ENCODE data around the gene NEK11. TPM values are rescaled to one million over a fixed set of nuclear protein-coding genes. Genes with fewer than 3 reads are reported as not detected.

NEK11 gene
- total RNA-seq, 1 experiment from 2014 or later, result 5.0 TPM

DNA sequence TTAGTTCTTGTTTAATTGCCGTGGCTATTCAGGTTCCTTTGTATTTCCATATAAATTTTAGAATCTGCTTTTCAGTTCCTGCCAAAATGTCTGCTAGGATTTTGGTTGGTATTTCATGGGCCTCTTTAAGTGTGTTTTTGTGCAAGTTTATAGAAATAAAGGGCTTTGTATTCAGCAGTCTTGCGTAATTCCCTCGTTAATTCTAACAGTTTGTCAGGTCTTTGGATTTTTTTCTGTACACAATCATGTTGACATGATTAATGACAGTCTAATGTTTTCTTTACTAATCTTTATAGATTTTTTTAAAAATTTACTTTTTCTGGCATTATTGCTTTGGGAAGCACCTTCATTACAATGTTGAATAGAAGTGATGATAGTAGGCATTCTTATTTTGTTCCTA lies 120.9 kb downstream of the NEK11 start:
- ChIA-PET CTCF (no interaction called here), POLR2A (ENCODE audit: low non-redundant PET) (no interaction called here)
- intact Hi-C loops (cut with micrococcal nuclease; ENCODE audit: unreplicated experiment), result no loop called here
- peak; percentile 33 for DNase-seq (ENCODE audit: low spot score)
- Histone ChIP-seq H3K9me3 (ENCODE audit: low read depth, low read length, poor library complexity, severe bottlenecking) (no peaks in the 10 kb centered on the region), H3K27me3 (replicated peaks; ENCODE audit: insufficient read depth, low read depth, low read length, poor library complexity) (no peaks in the 10 kb centered on the region), H3K4me3 (ENCODE audit: low read depth, low read length, poor library complexity, severe bottlenecking) (no peak overlapping the region), H3K4me1 (ENCODE audit: insufficient read depth, low read length, poor library complexity, severe bottlenecking) (peaks cover 15% of the 10 kb centered on the region), H3K27ac (ENCODE audit: low read depth, low read length, poor library complexity, severe bottlenecking) (no peak overlapping the region), H3K36me3 (ENCODE audit: insufficient read depth, low read length, poor library complexity, severe bottlenecking) (no peaks in the 10 kb centered on the region)
- TF ChIP-seq EZH2 (IDR thresholded peaks at IDR 0.05; ENCODE audit: borderline replicate concordance, low read depth, low read length, poor library complexity, severe bottlenecking), result no peak
- TF ChIP-seq, protein P1, sequence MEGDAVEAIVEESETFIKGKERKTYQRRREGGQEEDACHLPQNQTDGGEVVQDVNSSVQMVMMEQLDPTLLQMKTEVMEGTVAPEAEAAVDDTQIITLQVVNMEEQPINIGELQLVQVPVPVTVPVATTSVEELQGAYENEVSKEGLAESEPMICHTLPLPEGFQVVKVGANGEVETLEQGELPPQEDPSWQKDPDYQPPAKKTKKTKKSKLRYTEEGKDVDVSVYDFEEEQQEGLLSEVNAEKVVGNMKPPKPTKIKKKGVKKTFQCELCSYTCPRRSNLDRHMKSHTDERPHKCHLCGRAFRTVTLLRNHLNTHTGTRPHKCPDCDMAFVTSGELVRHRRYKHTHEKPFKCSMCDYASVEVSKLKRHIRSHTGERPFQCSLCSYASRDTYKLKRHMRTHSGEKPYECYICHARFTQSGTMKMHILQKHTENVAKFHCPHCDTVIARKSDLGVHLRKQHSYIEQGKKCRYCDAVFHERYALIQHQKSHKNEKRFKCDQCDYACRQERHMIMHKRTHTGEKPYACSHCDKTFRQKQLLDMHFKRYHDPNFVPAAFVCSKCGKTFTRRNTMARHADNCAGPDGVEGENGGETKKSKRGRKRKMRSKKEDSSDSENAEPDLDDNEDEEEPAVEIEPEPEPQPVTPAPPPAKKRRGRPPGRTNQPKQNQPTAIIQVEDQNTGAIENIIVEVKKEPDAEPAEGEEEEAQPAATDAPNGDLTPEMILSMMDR (conservative IDR thresholded peaks at IDR 0.05; ENCODE audit: low read depth, low read length), result no peak
- BruUV-seq (replicated peaks), result no TSS peak

DNA sequence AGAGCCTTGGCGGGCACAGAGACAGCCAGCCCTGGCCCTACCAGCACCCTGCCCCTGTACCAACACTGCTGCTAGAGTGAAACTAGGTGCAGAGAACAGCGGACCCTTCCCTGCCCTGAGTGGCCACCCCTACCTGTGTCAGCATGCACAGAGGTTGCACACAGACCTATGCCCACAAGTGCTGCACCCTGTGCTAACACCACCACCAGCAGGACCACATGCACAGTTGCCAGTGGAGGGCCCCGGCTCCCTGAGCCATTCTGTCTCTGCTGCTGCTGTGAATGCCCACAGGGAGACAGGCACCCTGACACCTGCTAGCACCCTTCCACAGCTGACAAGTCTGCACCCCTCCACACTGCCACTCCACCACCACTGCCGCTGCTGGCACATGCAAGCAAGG lies 131.8 kb downstream of the NEK11 start:
- CTCF ChIA-PET, result no interaction called here
- Histone ChIP-seq H3K4me3 (ENCODE audit: low read depth, low read length, poor library complexity, severe bottlenecking) (no peak overlapping the region), H3K36me3 (ENCODE audit: insufficient read depth, low read length, poor library complexity, severe bottlenecking) (no peaks in the 10 kb centered on the region), H3K27ac (ENCODE audit: low read depth, low read length, poor library complexity, severe bottlenecking) (no peak overlapping the region), H3K4me1 (ENCODE audit: insufficient read depth, low read length, poor library complexity, severe bottlenecking) (no peaks in the 10 kb centered on the region), H3K27me3 (replicated peaks; ENCODE audit: insufficient read depth, low read depth, low read length, poor library complexity) (no peaks in the 10 kb centered on the region), H3K9me3 (ENCODE audit: low read depth, low read length, poor library complexity, severe bottlenecking) (no peaks in the 10 kb centered on the region)
- POLR2A ChIA-PET (ENCODE audit: low non-redundant PET), result no interaction called here
- intact Hi-C loops (cut with micrococcal nuclease; ENCODE audit: unreplicated experiment), result no loop called here
- no peak for DNase-seq (ENCODE audit: low spot score)
- TF ChIP-seq EZH2 (IDR thresholded peaks at IDR 0.05; ENCODE audit: borderline replicate concordance, low read depth, low read length, poor library complexity, severe bottlenecking), result no peak
- TF ChIP-seq, protein P1 (conservative IDR thresholded peaks at IDR 0.05; ENCODE audit: low read depth, low read length), result no peak
- no TSS peak for BruUV-seq (replicated peaks)

DNA sequence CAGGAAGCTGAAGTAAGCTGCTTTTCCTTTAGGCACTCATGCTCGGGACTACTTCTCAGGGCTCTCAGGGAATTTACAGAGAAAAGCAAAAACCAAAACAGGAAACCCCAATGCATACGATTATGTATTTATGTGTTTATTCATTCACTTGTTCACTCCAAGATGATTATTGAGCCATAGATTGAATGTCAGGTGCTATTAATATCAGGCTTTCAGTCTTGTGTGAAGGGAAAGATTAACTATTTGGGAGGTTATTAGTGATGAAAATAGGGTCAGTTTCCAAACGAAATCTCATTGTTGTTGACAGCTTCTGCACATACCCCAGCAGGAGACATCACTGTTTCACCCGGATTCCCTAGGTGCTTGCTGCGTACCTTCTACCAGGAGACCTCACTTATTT lies 135.8 kb downstream of the NEK11 start:
- Histone ChIP-seq H3K27me3 (replicated peaks; ENCODE audit: insufficient read depth, low read depth, low read length, poor library complexity) (no peaks in the 10 kb centered on the region), H3K9me3 (ENCODE audit: low read depth, low read length, poor library complexity, severe bottlenecking) (no peaks in the 10 kb centered on the region), H3K4me3 (ENCODE audit: low read depth, low read length, poor library complexity, severe bottlenecking) (no peak overlapping the region), H3K27ac (ENCODE audit: low read depth, low read length, poor library complexity, severe bottlenecking) (no peak overlapping the region), H3K4me1 (ENCODE audit: insufficient read depth, low read length, poor library complexity, severe bottlenecking) (no peaks in the 10 kb centered on the region), H3K36me3 (ENCODE audit: insufficient read depth, low read length, poor library complexity, severe bottlenecking) (no peaks in the 10 kb centered on the region)
- no TSS peak for BruUV-seq (replicated peaks)
- POLR2A ChIA-PET (ENCODE audit: low non-redundant PET), result no interaction called here
- intact Hi-C loops (cut with micrococcal nuclease; ENCODE audit: unreplicated experiment), result no loop called here
- TF ChIP-seq, protein P1 (conservative IDR thresholded peaks at IDR 0.05; ENCODE audit: low read depth, low read length), result no peak
- TF ChIP-seq EZH2 (IDR thresholded peaks at IDR 0.05; ENCODE audit: borderline replicate concordance, low read depth, low read length, poor library complexity, severe bottlenecking), result no peak
- no peak for DNase-seq (ENCODE audit: low spot score)
- CTCF ChIA-PET, result no interaction called here

Measured in A673 (cell line).